ENCODE results near the gene CPNE4.

The CPNE4 gene

GRCh38 chr3:131730581-131730980 is 304.2 kb downstream of the CPNE4 start:
- no peak for DNase-seq

- DNase-seq, result no peak
These were observed 305.2 kb downstream of the CPNE4 start for GRCh38 chr3:131729643-131730017.

- no peak for DNase-seq
These were observed 305.7 kb downstream of the CPNE4 start for GRCh38 chr3:131728898-131729642.

- no peak for DNase-seq
These were observed 309.4 kb downstream of the CPNE4 start for GRCh38 chr3:131725414-131725813.

GRCh38 chr3:131723343-131723742 is 311.5 kb downstream of the CPNE4 start:
- DNase-seq, result no peak

GRCh38 chr3:131717493-131717892 is 317.3 kb downstream of the CPNE4 start:
- DNase-seq, result no peak

- no peak for DNase-seq
These were observed 317.9 kb downstream of the CPNE4 start for GRCh38 chr3:131716943-131717342.

GRCh38 chr3:131716007-131716406 is 318.8 kb downstream of the CPNE4 start:
- DNase-seq, result no peak

- DNase-seq, result no peak
These were observed 320.1 kb downstream of the CPNE4 start for GRCh38 chr3:131714585-131715220.

GRCh38 chr3:131713416-131714123 is 321.2 kb downstream of the CPNE4 start:
- no peak for DNase-seq

- no peak for DNase-seq
These were observed 322.2 kb downstream of the CPNE4 start for GRCh38 chr3:131712662-131713061.

- no peak for DNase-seq
These were observed 323.6 kb downstream of the CPNE4 start for GRCh38 chr3:131711114-131711768.

GRCh38 chr3:131708241-131708640 is 326.6 kb downstream of the CPNE4 start:
- DNase-seq, result no peak

GRCh38 chr3:131705558-131706051 is 329.2 kb downstream of the CPNE4 start:
- DNase-seq, result no peak

GRCh38 chr3:131705099-131705498 is 329.7 kb downstream of the CPNE4 start:
- no peak for DNase-seq

GRCh38 chr3:131704098-131704497 is 330.7 kb downstream of the CPNE4 start:
- DNase-seq, result no peak

GRCh38 chr3:131702146-131702545 is 332.7 kb downstream of the CPNE4 start:
- no peak for DNase-seq

- no peak for DNase-seq
These were observed 333.6 kb downstream of the CPNE4 start for GRCh38 chr3:131701153-131701770.

- no peak for DNase-seq
These were observed 335.8 kb downstream of the CPNE4 start for GRCh38 chr3:131699001-131699400.

GRCh38 chr3:131694376-131694775 is 340.4 kb downstream of the CPNE4 start:
- DNase-seq, result no peak

GRCh38 chr3:131692356-131692755 is 342.5 kb downstream of the CPNE4 start:
- DNase-seq, result no peak

GRCh38 chr3:131690800-131691199 is 344.0 kb downstream of the CPNE4 start:
- no peak for DNase-seq

GRCh38 chr3:131688370-131688769 is 346.4 kb downstream of the CPNE4 start:
- no peak for DNase-seq

Data from activated CD4-positive, alpha-beta T cell treated with anti-CD3 and anti-CD28 coated beads, Interleukin-2, amount 50 U/mL, for 4 hours (primary cell).